Endometrial microvascular endothelial cells (primary cell): ENCODE data around the gene CETN1. TPM values are rescaled to one million over a fixed set of nuclear protein-coding genes. Genes with fewer than 3 reads are reported as not detected.

Source experiments
- in situ Hi-C: cut with HindIII; loops from 2 replicates; pipeline ENCODE4 v1.10.0; 2017; ENCODE audit warnings: low sequenced_read_pairs, low pct_unique_long_range_greater_than_20kb; ENCODE audit errors: inconsistent ontology term
- total RNA-seq: library from RNA; depleted of rRNA; stranded (reverse); fragments of >200 nt; gene quantifications from one replicate; pipeline ENCODE4 v1.2.3, GENCODE V29; 2015; ENCODE audit errors: inconsistent ontology term

CETN1 gene
- total RNA-seq, 1 donor from 2014 or later = not detected

DNA sequence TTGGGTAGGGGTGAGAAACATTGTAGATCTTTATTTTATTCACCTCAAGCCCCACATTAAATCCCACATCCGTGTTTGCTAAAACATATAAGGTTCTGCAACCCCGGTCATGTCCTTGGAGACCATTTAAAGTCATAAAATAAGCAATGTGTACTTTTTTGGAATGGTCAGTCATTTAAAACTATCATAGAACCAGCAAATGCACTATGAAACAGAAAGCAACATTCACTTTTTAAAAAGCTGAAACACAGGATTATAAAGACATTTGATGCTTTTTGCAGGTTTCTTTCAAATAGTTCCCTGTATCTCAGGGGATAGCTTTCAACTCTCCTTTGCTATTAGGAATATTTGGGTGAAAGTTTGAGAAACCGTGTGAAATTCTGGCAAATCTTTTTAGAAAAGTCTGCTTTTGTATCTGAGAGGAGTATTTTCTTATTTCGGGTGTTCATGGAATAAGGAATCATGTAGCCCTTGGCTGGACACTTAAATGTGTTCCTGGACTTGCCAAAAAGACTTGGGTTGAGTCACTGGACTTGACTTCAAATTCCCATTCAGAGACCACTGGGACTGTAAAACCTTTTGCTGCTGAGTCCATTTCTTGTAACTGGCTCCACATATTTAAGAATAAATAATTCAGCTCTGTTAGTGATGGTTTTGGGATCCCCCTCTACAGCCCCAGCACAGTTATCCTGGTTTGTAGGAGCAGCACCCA is 5.9 kb upstream of the CETN1 start:
- in situ Hi-C loops = no loop called here

DNA sequence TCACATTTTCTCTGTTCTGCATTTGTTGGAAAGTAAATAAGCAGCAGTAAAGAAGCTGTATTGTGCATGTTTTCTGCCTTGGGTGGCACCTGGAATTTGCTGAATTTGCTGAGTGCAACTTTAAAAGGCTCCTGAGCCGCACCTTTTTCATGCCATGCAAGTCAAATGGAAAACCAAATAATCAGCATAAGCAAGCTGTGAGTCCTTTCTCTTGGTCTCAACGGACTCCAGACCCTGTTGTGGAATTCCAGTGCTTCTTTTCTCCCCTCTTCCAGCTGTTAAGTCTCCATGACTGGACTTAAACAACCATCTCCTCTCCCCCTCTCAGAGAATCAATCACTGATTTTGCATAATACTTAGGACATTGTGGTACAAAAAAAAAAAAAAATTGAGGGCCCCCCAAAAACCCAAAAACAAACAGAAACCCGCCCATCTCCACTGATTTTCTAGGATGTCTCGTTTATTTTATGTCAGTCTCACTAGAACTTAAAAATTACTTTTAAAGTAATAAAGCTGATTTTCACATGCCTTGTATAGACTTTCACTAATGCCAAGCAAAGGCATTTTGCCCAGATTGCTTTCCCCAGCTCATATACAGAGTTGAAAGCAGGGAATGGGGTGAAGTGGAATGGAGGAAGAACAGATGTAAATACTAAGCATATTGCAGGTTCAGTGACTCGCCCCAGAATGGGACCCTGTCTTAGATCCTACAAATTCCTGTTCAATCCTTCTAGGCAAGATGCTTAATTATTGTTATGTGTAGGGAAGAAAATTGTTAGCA is 5.1 kb upstream of the CETN1 start:
- in situ Hi-C loops = no loop called here

DNA sequence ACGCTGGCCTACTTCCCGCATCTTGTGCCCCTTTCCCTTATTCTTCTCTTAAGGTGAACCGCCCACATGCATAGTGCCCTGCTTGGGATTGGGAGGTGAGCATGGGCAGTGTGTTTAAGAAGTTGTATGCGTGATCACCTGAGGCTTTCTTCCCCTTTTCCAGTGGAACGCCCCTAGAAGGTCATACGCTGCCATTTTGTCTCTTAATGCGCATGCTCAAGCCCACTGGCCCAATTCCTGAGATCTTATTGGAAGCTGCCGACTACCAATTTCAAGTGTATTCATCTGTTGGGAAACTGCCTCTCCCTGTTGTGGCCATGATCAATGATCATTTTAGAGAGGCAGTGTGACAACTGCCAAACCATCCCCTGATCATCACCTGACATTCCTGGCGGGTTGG is 3.3 kb upstream of the CETN1 start:
- in situ Hi-C loops = no loop called here

DNA sequence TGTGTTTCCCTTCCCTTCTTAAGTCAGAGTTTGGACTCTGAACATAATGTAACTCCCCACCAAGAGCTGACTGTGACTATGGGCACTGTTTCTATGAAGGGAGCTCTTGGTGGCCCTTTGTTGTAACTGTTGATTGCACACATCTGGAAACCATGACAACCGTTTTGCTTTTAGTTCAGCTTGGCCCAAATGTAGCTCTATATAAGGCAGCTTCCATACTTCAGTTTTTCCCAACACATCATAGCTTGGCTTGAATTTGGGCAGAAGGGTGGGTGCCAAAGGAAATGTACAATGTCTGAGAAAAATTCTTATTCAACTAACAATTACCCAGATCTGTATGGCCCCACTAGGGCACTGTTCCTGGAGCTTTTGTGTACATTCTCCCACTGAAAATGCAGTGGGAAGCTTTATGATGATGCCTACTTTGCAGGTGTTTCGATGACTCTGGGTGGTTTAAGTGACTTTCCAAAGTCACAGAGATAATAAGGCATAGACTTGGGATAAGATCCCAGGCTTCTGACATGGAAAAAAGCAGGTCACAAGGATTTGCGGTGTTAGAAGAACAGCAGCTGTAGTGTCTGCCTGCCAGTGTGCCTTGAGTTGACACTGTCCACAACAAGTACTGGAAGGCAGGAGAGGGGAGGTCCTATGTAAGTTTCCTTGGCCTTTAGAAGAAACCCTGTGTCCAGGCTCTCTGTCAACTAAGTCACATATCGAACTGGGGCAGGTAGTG is 2.4 kb upstream of the CETN1 start:
- in situ Hi-C loops = no loop called here

DNA sequence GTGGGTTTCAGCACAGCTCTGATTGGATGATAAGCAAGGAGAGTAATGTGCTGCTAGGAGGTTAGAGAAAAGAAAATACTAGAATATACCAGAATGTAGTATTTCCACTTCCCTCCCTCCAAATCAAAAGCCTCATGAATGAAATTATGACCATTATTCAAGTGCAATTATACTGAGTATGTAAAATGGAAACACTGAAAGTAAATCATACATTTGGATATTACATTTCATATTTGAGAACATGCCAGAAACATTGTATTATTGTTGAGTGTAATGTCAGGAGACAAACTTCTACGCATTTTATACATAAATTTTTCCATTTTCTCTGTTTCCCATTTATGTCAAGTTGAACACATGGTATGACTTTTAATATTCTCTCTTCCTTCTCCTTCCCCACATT is 942 bp upstream of the CETN1 start:
- in situ Hi-C loops = no loop called here

DNA sequence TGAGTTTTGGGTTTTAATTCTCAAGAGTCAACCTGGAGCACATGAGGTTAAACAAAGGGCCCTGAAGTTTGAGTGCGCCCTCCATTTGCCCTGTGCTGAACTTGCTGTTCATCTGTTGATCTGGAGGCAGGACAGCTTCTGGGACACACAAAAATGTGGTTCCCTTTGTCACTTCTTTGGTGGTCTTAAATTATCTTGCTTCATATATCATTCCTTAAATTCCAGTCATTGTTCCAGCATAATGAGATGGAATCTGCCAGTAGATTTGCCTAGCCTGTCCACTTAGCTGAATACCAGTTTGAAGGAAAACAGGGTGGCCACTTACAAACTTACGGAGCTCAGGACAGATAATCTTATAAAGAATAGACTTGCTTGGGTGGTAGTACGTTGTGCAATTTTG is 916 bp downstream of the CETN1 start:
- in situ Hi-C loops = no loop called here

DNA sequence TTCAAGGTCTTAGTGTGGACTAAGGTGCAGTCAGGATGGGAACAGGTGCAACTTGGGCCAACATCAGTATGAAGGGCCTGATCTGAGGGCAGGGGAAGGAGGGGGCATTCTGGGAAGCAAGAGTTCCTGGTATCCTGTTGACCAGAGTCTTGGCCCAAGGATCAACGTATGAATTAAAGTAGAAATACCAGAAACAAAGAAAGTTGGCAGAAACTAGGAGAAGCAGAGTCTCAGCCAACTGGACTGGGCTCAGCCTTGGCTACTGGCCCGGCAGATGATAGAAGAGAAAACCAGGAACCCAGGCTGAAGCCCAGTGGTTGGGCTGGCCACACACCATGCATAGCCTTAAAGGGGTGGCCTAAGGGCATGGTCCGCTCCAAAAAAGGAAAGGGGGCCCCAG is 2.3 kb downstream of the CETN1 start:
- in situ Hi-C loops = no loop called here

DNA sequence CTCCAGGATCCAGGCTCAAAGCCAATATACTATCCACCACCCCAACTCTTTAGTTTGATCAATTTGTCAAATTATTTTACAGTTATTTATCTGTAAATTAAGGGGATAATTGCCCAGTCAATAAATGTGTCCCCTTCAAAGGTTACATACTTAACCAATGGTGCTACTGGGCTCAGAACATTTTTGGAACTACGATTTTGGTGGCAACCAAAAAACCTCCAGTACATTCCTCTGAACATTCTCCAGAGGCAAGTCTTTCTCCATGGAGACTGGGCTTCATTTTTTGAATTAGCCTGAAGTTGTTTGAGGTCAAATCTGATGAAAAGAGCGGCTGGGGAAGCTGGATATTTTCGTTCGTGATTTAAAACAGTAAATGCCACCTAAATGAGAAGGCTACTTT is 14.9 kb downstream of the CETN1 start:
- in situ Hi-C loops = no loop called here

DNA sequence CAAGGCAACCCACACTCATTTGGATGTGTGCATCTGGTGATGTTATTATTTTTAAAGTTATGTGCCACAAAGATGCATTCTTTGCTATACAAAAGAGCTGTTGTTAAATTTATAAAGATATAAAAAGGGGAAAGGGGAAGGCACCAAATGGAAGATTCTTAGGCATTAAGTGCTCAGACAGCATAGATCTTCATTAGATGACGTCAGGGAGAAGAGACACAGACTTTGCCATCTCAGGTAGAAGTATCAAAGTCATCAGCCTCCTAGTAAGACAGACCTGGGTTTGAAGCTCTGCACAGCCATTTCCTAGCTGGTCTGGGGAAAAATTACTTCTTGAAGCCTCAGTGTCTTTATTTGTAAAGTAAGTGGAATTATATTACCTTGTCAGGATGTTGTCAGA is 15.4 kb downstream of the CETN1 start:
- in situ Hi-C loops = no loop called here

DNA sequence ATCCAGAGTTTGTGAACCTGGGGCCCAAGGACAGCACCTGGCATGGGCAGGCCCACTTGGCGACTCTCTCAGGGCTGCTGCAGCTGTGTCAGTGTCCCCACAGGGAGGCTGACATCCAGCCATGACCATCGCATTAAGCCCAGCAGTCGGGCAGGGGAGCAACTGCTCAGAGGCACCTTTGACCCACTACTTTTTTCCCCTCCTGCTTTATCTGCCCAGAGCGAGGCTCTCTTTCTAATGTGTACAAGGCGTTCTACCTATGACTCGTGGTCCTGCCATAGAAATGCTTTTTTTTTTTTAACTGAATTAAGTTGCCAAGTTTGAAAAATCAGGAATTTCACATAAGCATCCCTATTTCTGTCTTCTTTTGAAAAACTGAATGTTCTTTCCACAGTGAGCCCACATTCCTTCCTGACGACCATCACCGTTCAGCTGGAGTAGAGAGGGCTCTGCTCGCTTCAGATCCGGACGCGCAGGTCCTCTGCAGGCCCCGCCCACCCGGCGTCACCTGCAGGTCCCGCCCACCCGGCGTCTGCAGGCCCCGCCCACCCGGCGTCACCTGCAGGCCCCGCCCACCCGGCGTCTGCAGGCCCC is 16.2 kb downstream of the CETN1 start:
- in situ Hi-C loops = no loop called here

DNA sequence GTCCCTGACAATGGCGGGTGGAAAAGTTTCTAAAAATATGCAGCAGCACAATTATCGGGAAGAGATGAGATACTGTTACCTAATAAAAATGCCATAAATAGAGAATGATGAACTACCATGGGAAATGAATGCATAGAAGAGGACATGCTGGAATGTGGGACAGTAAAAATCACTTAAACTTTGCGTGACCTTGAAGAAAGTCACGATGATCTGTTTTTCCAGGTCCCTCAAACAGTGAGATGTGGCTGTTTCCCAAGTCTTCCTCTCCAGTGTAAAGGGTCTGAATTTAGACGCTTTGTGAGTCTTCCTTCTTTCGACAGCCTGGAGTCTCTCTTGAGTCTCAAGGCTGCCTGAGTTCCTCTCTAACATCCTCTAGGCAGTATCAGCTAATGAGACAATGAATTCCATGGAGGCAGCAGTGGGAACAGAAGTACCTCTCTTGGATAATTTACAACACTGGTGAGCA is 18.0 kb downstream of the CETN1 start:
- in situ Hi-C loops = no loop called here

DNA sequence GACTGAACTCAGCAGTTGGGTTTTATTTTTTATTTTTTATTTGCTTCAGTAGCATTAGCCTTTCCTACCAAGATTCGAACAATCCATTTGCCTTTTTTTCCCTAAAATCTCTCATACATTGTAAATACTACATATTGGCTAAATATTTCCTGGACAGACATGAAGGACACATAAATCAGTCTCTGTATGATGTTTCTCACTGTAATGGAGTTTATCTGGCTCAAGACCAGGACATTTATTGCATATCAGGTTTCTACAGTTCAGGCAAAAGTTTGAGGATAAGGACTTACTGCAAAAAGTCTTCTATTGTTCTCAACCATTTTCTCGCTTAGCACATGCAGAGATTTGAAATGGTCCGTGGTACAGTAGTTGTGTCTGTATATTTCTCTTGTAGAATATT is 19.9 kb downstream of the CETN1 start:
- in situ Hi-C loops = loop anchor here (25.0 kb wide), 2 partner anchors 137 to 237 kb away; no protein-coding TSS in a partner anchor

DNA sequence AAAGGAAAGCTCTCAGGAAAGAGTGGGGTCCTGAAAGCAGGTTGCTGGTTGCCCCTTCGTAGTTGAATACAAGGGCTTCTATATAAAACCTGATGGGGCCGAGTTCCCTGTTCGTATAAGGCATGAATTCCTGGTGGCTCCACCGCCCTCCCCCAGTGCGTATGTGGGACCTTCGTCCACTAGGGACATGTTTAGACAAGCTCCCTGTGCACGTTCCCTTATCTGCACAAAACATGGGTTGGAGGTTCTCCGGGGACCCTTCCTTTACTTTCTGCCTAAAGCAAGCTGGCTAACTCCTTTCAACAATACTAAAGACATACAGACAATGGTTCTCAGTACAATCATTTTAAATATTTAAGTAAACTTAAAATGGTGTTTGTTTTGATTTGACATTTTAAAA is 24.6 kb downstream of the CETN1 start:
- in situ Hi-C loops = loop anchor here (25.0 kb wide), 2 partner anchors 133 to 233 kb away; no protein-coding TSS in a partner anchor

DNA sequence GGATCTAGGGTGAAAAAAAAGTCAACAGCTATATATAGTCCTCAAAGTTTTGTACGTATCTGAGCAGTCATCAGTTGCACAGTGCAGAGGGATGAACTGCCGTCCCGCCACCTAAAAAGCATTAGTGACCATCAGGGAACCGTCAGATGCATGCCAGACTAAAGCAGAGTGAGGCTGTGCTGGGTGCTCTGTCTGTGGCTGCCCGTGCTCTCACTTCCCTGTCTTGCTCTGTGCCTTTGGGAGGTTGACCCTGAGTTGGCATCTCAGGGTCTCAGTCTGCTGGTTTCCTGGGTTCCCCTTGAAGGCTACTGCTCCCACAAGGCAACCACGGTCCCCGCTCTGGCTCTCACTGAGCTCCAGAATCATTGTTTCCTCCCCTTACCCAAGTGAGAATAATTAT is 27.8 kb downstream of the CETN1 start:
- in situ Hi-C loops = loop anchor here (25.0 kb wide), 2 partner anchors 129 to 229 kb away; no protein-coding TSS in a partner anchor

DNA sequence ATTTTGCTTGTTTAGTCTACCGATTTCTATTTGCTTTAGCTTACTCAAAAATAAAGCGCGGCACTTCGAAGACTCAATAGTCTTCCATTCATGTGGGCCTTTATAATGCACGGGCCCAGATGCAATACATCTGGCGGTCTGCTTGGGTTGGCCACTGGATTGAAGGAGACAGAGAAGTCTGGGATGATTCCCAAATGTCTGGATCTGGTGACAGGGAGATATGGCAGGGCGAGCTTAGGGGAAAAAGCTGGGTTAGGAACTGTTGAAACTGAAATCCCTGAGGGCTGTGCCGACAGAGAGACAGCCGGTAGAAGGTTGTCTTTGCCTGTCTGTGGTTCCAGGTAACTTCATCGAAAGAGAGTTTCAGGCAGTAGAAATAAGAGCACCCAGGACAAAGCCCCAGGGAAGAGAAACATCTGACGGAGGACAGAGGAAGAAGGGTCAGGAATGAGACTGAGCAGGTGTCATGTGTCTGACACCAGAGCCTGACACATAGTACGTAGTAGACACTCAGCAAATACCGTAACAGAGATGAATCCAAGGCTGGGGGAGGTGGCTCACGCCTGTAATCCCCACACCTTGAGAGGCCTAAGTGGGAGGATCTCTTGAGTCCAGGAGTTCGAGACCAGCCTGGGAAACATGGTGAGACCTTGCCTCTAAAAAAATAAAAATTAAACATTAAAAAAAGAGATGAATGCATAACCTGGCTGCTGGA is 30.2 kb downstream of the CETN1 start:
- in situ Hi-C loops = loop anchor here (25.0 kb wide), 2 partner anchors 127 to 227 kb away; no protein-coding TSS in a partner anchor

DNA sequence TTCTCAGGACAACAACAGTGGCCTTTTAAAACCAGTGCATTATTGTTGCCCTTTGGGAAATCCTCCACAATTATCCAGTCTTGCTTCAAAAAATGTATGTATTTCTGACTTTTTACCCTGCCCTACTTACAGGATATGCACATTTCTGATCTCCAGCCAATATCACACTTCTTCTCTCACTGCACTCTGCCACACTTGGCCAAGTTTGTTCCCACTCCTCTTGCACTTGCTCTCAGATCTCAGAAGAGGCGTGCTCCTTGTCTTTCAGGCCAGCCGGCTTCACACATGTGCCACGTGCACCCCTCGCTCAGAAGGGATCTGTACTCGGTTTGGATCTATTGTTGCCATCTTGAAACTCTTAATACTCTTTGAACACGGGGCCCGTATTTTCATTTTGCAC is 32.0 kb downstream of the CETN1 start:
- in situ Hi-C loops = loop anchor here (25.0 kb wide), 2 partner anchors 125 to 225 kb away; no protein-coding TSS in a partner anchor

DNA sequence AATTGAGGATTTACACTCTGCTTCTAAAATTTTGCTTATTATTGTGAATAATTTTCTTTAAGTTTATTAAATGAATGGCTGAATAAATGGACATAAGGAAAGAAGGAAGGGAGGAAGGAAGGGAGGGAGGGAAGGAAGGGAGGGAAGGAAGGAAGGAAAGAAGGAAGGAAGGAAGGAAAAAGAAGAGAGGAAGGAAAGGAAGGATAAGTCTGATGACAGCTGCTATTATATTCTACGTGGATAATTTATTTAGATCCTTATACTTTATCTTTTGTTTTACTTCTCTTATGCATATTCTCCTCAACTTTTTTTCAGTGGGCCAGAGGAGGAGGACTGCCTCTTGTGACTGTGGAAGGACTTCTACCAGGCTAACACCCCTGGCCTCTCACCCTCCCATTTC is 34.0 kb downstream of the CETN1 start:
- in situ Hi-C loops = loop anchor here (25.0 kb wide), 2 partner anchors 123 to 223 kb away; no protein-coding TSS in a partner anchor

DNA sequence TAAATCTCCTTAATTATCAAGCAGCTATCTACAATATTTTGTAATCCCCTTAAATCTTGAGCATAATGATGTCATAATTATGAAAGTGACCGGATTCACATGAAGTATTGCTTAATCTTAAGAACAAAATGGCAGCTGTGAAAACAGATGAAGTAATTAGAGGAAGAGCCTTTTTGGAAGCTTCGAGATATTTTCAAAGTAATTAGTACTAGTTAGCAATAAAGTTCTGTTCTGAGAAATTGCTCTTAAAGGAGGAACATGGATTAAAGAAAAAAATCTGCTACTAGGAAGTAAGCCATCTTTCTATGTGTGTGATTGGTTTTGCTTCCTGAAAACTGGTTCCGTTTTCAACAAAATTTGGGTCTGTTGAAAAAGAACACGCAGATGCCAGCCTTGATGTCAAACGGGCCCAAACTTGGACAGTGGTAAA is 34.9 kb downstream of the CETN1 start:
- in situ Hi-C loops = loop anchor here (25.0 kb wide), 2 partner anchors 122 to 222 kb away; no protein-coding TSS in a partner anchor
